ENCODE results near the gene ARHGAP18.

Gene ARHGAP18

GRCh38 chr6:129725341-129725740 lies 15.4 kb upstream of the ARHGAP18 start:
- no peak overlapping the region for H3K4me3 ChIP-seq (IDR thresholded peaks at IDR 0.05; ENCODE audit: insufficient read depth, low read depth, low read length)
- H3K4me2 ChIP-seq, result no peak overlapping the region
- no peak overlapping the region for H3K27ac ChIP-seq
- H3K79me2 ChIP-seq (ENCODE audit: insufficient read depth, low read depth), result no peaks in the 10 kb centered on the region
- H3K9ac ChIP-seq, result no peak overlapping the region
- no peaks in the 10 kb centered on the region for H4K20me1 ChIP-seq (ENCODE audit: insufficient read depth)
- no peak for TF ChIP-seq CTCF (conservative IDR thresholded peaks at IDR 0.05; ENCODE audit: low read depth, low read length)
- H3K27me3 ChIP-seq (ENCODE audit: insufficient read depth, low read depth), result no peaks in the 10 kb centered on the region
- H2AFZ ChIP-seq (ENCODE audit: low read depth), result no peak overlapping the region
- H3K36me3 ChIP-seq (ENCODE audit: insufficient read depth), result no peaks in the 10 kb centered on the region
- H3K4me1 ChIP-seq (ENCODE audit: low read depth, poor library complexity, severe bottlenecking), result peaks cover 1% of the 10 kb centered on the region

GRCh38 chr6:129719692-129720091 lies 9.7 kb upstream of the ARHGAP18 start:
- no peak overlapping the region for H2AFZ ChIP-seq (ENCODE audit: low read depth)
- H3K4me1 ChIP-seq (ENCODE audit: low read depth, poor library complexity, severe bottlenecking), result no peaks in the 10 kb centered on the region
- H3K36me3 ChIP-seq (ENCODE audit: insufficient read depth), result no peaks in the 10 kb centered on the region
- no peak overlapping the region for H3K4me2 ChIP-seq
- no peak for TF ChIP-seq CTCF (conservative IDR thresholded peaks at IDR 0.05; ENCODE audit: low read depth, low read length)
- H3K27ac ChIP-seq, result no peak overlapping the region
- H3K9ac ChIP-seq, result no peak overlapping the region
- H3K4me3 ChIP-seq (IDR thresholded peaks at IDR 0.05; ENCODE audit: insufficient read depth, low read depth, low read length), result no peak overlapping the region
- H3K27me3 ChIP-seq (ENCODE audit: insufficient read depth, low read depth), result no peaks in the 10 kb centered on the region
- H3K79me2 ChIP-seq (ENCODE audit: insufficient read depth, low read depth), result no peaks in the 10 kb centered on the region
- H4K20me1 ChIP-seq (ENCODE audit: insufficient read depth), result no peaks in the 10 kb centered on the region

GRCh38 chr6:129717277-129717676 lies 7.3 kb upstream of the ARHGAP18 start:
- no peaks in the 10 kb centered on the region for H3K79me2 ChIP-seq (ENCODE audit: insufficient read depth, low read depth)
- no peak overlapping the region for H3K4me3 ChIP-seq (IDR thresholded peaks at IDR 0.05; ENCODE audit: insufficient read depth, low read depth, low read length)
- H3K4me2 ChIP-seq, result no peak overlapping the region
- H3K27ac ChIP-seq, result no peak overlapping the region
- H3K9ac ChIP-seq, result no peak overlapping the region
- H3K4me1 ChIP-seq (ENCODE audit: low read depth, poor library complexity, severe bottlenecking), result no peaks in the 10 kb centered on the region
- no peak for TF ChIP-seq CTCF (conservative IDR thresholded peaks at IDR 0.05; ENCODE audit: low read depth, low read length)
- H2AFZ ChIP-seq (ENCODE audit: low read depth), result no peak overlapping the region
- H3K27me3 ChIP-seq (ENCODE audit: insufficient read depth, low read depth), result no peaks in the 10 kb centered on the region
- H4K20me1 ChIP-seq (ENCODE audit: insufficient read depth), result no peaks in the 10 kb centered on the region
- H3K36me3 ChIP-seq (ENCODE audit: insufficient read depth), result no peaks in the 10 kb centered on the region

GRCh38 chr6:129713806-129714333 lies 3.9 kb upstream of the ARHGAP18 start:
- Histone ChIP-seq H4K20me1 (ENCODE audit: insufficient read depth) (no peaks in the 10 kb centered on the region), H3K4me3 (IDR thresholded peaks at IDR 0.05; ENCODE audit: insufficient read depth, low read depth, low read length) (no peak overlapping the region), H3K4me2 (no peak overlapping the region), H3K4me1 (ENCODE audit: low read depth, poor library complexity, severe bottlenecking) (peaks cover 5% of the 10 kb centered on the region), H3K36me3 (ENCODE audit: insufficient read depth) (no peaks in the 10 kb centered on the region), H3K27ac (no peak overlapping the region), H3K27me3 (ENCODE audit: insufficient read depth, low read depth) (no peaks in the 10 kb centered on the region), H3K79me2 (ENCODE audit: insufficient read depth, low read depth) (no peaks in the 10 kb centered on the region), H3K9ac (no peak overlapping the region), H2AFZ (ENCODE audit: low read depth) (no peak overlapping the region)
- TF ChIP-seq CTCF (conservative IDR thresholded peaks at IDR 0.05; ENCODE audit: low read depth, low read length), result no peak

Measured in KMS-11 (cell line).